HepG2 (cell line): ENCODE data around the gene NDRG3. TPM values are rescaled to one million over a fixed set of nuclear protein-coding genes. Genes with fewer than 3 reads are reported as not detected.
A peak's percentile ranks its signal among the peaks of the same experiment; 100 is the strongest.

Experiments
- GLI4 ChIP-seq: sonication (generic); formaldehyde crosslinking; IDR thresholded peaks from 2 replicates; pipeline ENCODE4 v1.5.1; 2020; ENCODE audit warnings: missing genetic modification reagents, mild to moderate bottlenecking, moderate library complexity, borderline replicate concordance
- HES4 ChIP-seq: sonication (generic); formaldehyde crosslinking; IDR thresholded peaks from 2 replicates; pipeline ENCODE4 v1.9.0; 2021; ENCODE audit warnings: mild to moderate bottlenecking, missing genetic modification reagents, borderline replicate concordance
- JDP2 ChIP-seq: sonication (generic); formaldehyde crosslinking; IDR thresholded peaks from 2 replicates; pipeline ENCODE4 v1.8.1; 2022; ENCODE audit warnings: missing genetic modification reagents, borderline replicate concordance
- NR2C2 ChIP-seq: sonication (generic); formaldehyde crosslinking; IDR thresholded peaks from 2 replicates; pipeline ENCODE4 v1.4.0; 2020; ENCODE audit warnings: missing genetic modification reagents, mild to moderate bottlenecking, moderate library complexity, borderline replicate concordance
- NR2F2 ChIP-seq: IDR thresholded peaks from 2 replicates; pipeline ENCODE4 v1.6.1; 2012; ENCODE audit warnings: low read depth, inconsistent platforms, borderline replicate concordance
- RAD51 ChIP-seq: fragments of 450-650 bp; IDR thresholded peaks from 2 replicates; pipeline ENCODE4 v1.6.1; 2016; ENCODE audit warnings: borderline replicate concordance
- SNAI1 ChIP-seq: sonication (generic); formaldehyde crosslinking; IDR thresholded peaks from 2 replicates; pipeline ENCODE4 v1.5.0; 2020; ENCODE audit warnings: mild to moderate bottlenecking, missing genetic modification reagents, borderline replicate concordance
- THAP11 ChIP-seq: IDR thresholded peaks from 2 replicates; pipeline ENCODE4 v1.6.1; 2016; ENCODE audit warnings: missing biosample characterization, missing genetic modification reagents
- ZFYVE20 ChIP-seq: sonication (generic); formaldehyde crosslinking; IDR thresholded peaks from 2 replicates; pipeline ENCODE4 v1.8.0; 2023; ENCODE audit warnings: low read depth, mild to moderate bottlenecking, moderate library complexity, missing genetic modification reagents, borderline replicate concordance
- ZNF225 ChIP-seq: sonication (generic); formaldehyde crosslinking; IDR thresholded peaks from 2 replicates; pipeline ENCODE4 v1.4.0; 2020; ENCODE audit warnings: mild to moderate bottlenecking, missing genetic modification reagents
- ZNF747 ChIP-seq: sonication (generic); formaldehyde crosslinking; IDR thresholded peaks from 2 replicates; pipeline ENCODE4 v1.8.1; 2023; ENCODE audit warnings: missing genetic modification reagents, mild to moderate bottlenecking, borderline replicate concordance
- polyA plus RNA-seq, 8 experiments: library from polyadenylated mRNA; depleted of rRNA in 3 of 8; stranded (reverse) in 7 of 8; unstranded in 1 of 8; fragments of >200 nt; fragmentation: Illumina TruSeq in 4 of 8; extraction: Trizol in 4 of 8; gene quantifications; 2 replicates each; pipeline versions ENCODE4 v1.2.1 to v1.2.3, GENCODE V29; 2011 to 2016; ENCODE audit warnings: low read depth in 4 of 8, missing spikeins in 1 of 8, mixed read lengths in 1 of 8; ENCODE audit not compliant: insufficient read depth in 1 of 8
- total RNA-seq, 5 experiments: library from RNA; depleted of rRNA; stranded (reverse); fragments of >200 nt; fragmentation: Illumina TruSeq; extraction: Trizol; gene quantifications; 2 replicates each; pipeline ENCODE4 v1.2.3, GENCODE V29; 2016; ENCODE audit warnings: low read depth in 1 of 5
- TF ChIP-seq, protein P1 (sequence below): sonication (generic); formaldehyde crosslinking; IDR thresholded peaks from 2 replicates; pipeline ENCODE4 v1.4.0; 2020; ENCODE audit warnings: missing genetic modification reagents, mild to moderate bottlenecking, borderline replicate concordance
- TF ChIP-seq, protein P2 (sequence below): sonication (generic); formaldehyde crosslinking; IDR thresholded peaks from 2 replicates; pipeline ENCODE4 v1.4.0; 2020; ENCODE audit warnings: missing genetic modification reagents, borderline replicate concordance
- TF ChIP-seq, protein P3 (sequence below): sonication (generic); formaldehyde crosslinking; IDR thresholded peaks from 2 replicates; pipeline ENCODE4 v1.5.1; 2020; ENCODE audit warnings: missing genetic modification reagents, mild to moderate bottlenecking, borderline replicate concordance
- TF ChIP-seq, protein P4 (sequence below): sonication (generic); formaldehyde crosslinking; IDR thresholded peaks from 2 replicates; pipeline ENCODE4 v1.8.0; 2022; ENCODE audit warnings: mild to moderate bottlenecking, missing genetic modification reagents, moderate library complexity
- TF ChIP-seq, protein P5 (sequence below): sonication (generic); formaldehyde crosslinking; IDR thresholded peaks from 2 replicates; pipeline ENCODE4 v1.5.1; 2020; ENCODE audit warnings: mild to moderate bottlenecking, missing genetic modification reagents, borderline replicate concordance
- TF ChIP-seq, protein P6 (sequence below): sonication (generic); formaldehyde crosslinking; conservative IDR thresholded peaks from 2 replicates; pipeline ENCODE4 v1.8.1; 2023; ENCODE audit warnings: missing genetic modification reagents

NDRG3 gene
- total and polyA plus RNA-seq, 2 of the 13 experiments (the other 11 are each of a cell fraction or from before 2014, with no cell fraction given) = 36.0 to 40.5 TPM

DNA sequence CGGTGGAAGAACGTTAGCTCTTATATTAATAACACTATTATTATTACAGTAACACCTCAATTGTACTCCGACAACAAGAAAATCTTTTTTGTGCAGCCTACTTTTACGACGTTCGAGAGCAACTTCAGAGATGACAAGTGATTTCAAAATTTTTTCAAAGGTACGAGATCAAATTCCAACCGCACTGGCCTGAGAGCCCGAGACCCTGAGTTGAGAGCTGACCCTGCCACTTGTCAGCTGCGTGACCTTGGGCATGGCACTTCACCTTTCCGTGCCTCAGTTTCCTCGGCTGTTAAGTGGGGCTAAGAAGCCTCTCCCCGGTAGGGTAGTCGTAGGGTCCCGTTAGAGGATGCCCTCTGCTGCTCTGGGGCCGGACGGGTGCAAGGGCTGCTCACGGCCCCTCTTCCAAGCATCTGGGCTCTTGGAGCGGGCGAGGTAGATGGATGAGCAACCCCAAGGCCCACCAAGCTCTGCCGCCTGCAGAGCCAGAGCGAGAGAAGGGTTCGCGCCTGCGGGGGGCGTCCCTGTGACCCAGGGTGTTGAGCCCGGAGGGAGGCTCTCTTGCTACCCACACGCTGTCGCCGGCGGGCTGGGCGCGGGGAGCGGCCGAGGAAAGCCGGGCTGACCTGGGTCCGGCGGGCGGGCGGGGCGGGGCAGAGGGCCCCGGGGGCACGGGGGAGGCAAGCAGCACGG is 510 bp downstream of the NDRG3 start (continued):
- TF ChIP-seq, protein P1, sequence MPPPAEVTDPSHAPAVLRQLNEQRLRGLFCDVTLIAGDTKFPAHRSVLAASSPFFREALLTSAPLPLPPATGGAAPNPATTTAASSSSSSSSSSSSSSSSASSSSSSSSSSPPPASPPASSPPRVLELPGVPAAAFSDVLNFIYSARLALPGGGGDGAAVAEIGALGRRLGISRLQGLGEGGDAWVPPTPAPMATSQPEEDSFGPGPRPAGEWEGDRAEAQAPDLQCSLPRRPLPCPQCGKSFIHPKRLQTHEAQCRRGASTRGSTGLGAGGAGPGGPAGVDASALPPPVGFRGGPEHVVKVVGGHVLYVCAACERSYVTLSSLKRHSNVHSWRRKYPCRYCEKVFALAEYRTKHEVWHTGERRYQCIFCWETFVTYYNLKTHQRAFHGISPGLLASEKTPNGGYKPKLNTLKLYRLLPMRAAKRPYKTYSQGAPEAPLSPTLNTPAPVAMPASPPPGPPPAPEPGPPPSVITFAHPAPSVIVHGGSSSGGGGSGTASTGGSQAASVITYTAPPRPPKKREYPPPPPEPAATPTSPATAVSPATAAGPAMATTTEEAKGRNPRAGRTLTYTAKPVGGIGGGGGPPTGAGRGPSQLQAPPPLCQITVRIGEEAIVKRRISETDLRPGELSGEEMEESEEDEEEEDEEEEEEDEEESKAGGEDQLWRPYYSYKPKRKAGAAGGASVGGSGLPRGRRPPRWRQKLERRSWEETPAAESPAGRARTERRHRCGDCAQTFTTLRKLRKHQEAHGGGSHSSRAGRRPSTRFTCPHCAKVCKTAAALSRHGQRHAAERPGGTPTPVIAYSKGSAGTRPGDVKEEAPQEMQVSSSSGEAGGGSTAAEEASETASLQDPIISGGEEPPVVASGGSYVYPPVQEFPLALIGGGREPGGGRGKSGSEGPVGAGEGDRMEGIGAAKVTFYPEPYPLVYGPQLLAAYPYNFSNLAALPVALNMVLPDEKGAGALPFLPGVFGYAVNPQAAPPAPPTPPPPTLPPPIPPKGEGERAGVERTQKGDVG = no peak
- TF ChIP-seq GLI4 (no peak), SNAI1 (no peak), HES4 (CRISPR knock-in tag) (no peak; the same call in 1 of the 2 replicates), ZNF225 (CRISPR knock-in tag) (no peak), RAD51 (no peak), THAP11 (CRISPR knock-in tag) (no peak), NR2F2 (no peak), NR2C2 (CRISPR knock-in tag) (peak; percentile 45; the same call in 1 of the 2 replicates), ZFYVE20 (CRISPR knock-in tag) (no peak; the same call in 1 of the 2 replicates), ZNF747 (CRISPR knock-in tag) (no peak), JDP2 (CRISPR knock-in tag) (no peak)
- TF ChIP-seq, protein P2, sequence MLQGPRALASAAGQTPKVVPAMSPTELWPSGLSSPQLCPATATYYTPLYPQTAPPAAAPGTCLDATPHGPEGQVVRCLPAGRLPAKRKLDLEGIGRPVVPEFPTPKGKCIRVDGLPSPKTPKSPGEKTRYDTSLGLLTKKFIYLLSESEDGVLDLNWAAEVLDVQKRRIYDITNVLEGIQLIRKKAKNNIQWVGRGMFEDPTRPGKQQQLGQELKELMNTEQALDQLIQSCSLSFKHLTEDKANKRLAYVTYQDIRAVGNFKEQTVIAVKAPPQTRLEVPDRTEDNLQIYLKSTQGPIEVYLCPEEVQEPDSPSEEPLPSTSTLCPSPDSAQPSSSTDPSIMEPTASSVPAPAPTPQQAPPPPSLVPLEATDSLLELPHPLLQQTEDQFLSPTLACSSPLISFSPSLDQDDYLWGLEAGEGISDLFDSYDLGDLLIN (CRISPR knock-in tag) = 0 out of 2 replicates have a peak, but pooled peaks have one; percentile 12
- TF ChIP-seq, protein P3, sequence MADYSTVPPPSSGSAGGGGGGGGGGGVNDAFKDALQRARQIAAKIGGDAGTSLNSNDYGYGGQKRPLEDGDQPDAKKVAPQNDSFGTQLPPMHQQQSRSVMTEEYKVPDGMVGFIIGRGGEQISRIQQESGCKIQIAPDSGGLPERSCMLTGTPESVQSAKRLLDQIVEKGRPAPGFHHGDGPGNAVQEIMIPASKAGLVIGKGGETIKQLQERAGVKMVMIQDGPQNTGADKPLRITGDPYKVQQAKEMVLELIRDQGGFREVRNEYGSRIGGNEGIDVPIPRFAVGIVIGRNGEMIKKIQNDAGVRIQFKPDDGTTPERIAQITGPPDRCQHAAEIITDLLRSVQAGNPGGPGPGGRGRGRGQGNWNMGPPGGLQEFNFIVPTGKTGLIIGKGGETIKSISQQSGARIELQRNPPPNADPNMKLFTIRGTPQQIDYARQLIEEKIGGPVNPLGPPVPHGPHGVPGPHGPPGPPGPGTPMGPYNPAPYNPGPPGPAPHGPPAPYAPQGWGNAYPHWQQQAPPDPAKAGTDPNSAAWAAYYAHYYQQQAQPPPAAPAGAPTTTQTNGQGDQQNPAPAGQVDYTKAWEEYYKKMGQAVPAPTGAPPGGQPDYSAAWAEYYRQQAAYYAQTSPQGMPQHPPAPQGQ (CRISPR knock-in tag) = no peak
- TF ChIP-seq, protein P4, sequence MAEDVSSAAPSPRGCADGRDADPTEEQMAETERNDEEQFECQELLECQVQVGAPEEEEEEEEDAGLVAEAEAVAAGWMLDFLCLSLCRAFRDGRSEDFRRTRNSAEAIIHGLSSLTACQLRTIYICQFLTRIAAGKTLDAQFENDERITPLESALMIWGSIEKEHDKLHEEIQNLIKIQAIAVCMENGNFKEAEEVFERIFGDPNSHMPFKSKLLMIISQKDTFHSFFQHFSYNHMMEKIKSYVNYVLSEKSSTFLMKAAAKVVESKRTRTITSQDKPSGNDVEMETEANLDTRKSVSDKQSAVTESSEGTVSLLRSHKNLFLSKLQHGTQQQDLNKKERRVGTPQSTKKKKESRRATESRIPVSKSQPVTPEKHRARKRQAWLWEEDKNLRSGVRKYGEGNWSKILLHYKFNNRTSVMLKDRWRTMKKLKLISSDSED (CRISPR knock-in tag) = no peak
- TF ChIP-seq, protein P5, sequence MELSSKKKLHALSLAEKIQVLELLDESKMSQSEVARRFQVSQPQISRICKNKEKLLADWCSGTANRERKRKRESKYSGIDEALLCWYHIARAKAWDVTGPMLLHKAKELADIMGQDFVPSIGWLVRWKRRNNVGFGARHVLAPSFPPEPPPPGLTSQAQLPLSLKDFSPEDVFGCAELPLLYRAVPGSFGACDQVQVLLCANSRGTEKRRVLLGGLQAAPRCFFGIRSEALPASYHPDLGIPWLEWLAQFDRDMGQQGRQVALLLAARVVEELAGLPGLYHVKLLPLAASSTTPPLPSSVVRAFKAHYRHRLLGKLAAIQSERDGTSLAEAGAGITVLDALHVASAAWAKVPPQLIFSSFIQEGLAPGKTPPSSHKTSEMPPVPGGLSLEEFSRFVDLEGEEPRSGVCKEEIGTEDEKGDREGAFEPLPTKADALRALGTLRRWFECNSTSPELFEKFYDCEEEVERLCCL (CRISPR knock-in tag) = no peak
- TF ChIP-seq, protein P6, sequence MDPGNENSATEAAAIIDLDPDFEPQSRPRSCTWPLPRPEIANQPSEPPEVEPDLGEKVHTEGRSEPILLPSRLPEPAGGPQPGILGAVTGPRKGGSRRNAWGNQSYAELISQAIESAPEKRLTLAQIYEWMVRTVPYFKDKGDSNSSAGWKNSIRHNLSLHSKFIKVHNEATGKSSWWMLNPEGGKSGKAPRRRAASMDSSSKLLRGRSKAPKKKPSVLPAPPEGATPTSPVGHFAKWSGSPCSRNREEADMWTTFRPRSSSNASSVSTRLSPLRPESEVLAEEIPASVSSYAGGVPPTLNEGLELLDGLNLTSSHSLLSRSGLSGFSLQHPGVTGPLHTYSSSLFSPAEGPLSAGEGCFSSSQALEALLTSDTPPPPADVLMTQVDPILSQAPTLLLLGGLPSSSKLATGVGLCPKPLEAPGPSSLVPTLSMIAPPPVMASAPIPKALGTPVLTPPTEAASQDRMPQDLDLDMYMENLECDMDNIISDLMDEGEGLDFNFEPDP (CRISPR knock-in tag) = no peak
